Karpas-422 (cell line): ENCODE data around the gene TP53. TPM values are rescaled to one million over a fixed set of nuclear protein-coding genes. Genes with fewer than 3 reads are reported as not detected.

ENCODE experiments used
- DNase-seq: peaks from one replicate; pipeline ENCODE4 v3.0.0-alpha.2; 2015
- H2AFZ ChIP-seq: fragments of 200-600 bp; sonication (generic); 2 replicates; pipeline ENCODE4 v1.6.1; 2014; ENCODE audit warnings: antibody characterized with exemption, low read length, mixed read lengths
- H3K27ac ChIP-seq: fragments of 200-600 bp; sonication (generic); 2 replicates; pipeline ENCODE4 v1.5.1; 2014; ENCODE audit warnings: mild to moderate bottlenecking, low read length, moderate library complexity
- H3K27me3 ChIP-seq: fragments of 200-600 bp; sonication (generic); 2 replicates; pipeline ENCODE4 v1.6.1; 2014; ENCODE audit warnings: low read length, mixed read lengths
- H3K36me3 ChIP-seq: fragments of 200-600 bp; sonication (generic); 2 replicates; pipeline ENCODE4 v1.6.1; 2014; ENCODE audit warnings: low read length, mixed read lengths; ENCODE audit not compliant: insufficient read depth
- H3K4me1 ChIP-seq: fragments of 200-600 bp; sonication (generic); 2 replicates; pipeline ENCODE4 v1.6.1; 2014; ENCODE audit warnings: mild to moderate bottlenecking, low read length, mixed read lengths
- H3K4me2 ChIP-seq: fragments of 200-600 bp; sonication (generic); 2 replicates; pipeline ENCODE4 v1.6.1; 2014; ENCODE audit warnings: low read length, low read depth, mild to moderate bottlenecking; ENCODE audit not compliant: poor library complexity, severe bottlenecking
- H3K4me3 ChIP-seq: fragments of 200-600 bp; sonication (generic); 2 replicates; pipeline ENCODE4 v1.5.1; 2014; ENCODE audit warnings: mild to moderate bottlenecking, antibody characterized with exemption, low read length, mixed read lengths
- H3K79me2 ChIP-seq: fragments of 200-600 bp; sonication (generic); 2 replicates; pipeline ENCODE4 v1.6.1; 2014; ENCODE audit warnings: mild to moderate bottlenecking, low read length, mixed read lengths
- H3K9ac ChIP-seq: fragments of 200-600 bp; sonication (generic); 2 replicates; pipeline ENCODE4 v1.6.0; 2014; ENCODE audit warnings: low read length
- H3K9me2 ChIP-seq: fragments of 200-600 bp; sonication (generic), shearing (Covaris generic); replicated peaks from 2 replicates; pipeline ENCODE4 v1.6.0; 2014; ENCODE audit warnings: mild to moderate bottlenecking, low read length, moderate library complexity; ENCODE audit not compliant: insufficient read depth
- H3K9me3 ChIP-seq: fragments of 300-700, 200-600 bp; sonication (generic); 2 replicates; pipeline ENCODE4 v1.6.1; 2014; ENCODE audit warnings: low read length, mixed read lengths
- H4K20me1 ChIP-seq: fragments of 200-600 bp; sonication (generic); 2 replicates; pipeline ENCODE4 v1.6.1; 2014; ENCODE audit warnings: mild to moderate bottlenecking, antibody characterized with exemption, low read length, low read depth; ENCODE audit not compliant: insufficient read depth
- total RNA-seq: library from RNA; depleted of rRNA; stranded (reverse); fragments of >200 nt; shearing (Covaris generic); gene quantifications from 2 replicates; pipeline ENCODE4 v1.2.3, GENCODE V29; 2014; ENCODE audit warnings: low replicate concordance

TP53 gene
- total RNA-seq, 1 experiment from 2014 or later, result 11.0 TPM

DNA sequence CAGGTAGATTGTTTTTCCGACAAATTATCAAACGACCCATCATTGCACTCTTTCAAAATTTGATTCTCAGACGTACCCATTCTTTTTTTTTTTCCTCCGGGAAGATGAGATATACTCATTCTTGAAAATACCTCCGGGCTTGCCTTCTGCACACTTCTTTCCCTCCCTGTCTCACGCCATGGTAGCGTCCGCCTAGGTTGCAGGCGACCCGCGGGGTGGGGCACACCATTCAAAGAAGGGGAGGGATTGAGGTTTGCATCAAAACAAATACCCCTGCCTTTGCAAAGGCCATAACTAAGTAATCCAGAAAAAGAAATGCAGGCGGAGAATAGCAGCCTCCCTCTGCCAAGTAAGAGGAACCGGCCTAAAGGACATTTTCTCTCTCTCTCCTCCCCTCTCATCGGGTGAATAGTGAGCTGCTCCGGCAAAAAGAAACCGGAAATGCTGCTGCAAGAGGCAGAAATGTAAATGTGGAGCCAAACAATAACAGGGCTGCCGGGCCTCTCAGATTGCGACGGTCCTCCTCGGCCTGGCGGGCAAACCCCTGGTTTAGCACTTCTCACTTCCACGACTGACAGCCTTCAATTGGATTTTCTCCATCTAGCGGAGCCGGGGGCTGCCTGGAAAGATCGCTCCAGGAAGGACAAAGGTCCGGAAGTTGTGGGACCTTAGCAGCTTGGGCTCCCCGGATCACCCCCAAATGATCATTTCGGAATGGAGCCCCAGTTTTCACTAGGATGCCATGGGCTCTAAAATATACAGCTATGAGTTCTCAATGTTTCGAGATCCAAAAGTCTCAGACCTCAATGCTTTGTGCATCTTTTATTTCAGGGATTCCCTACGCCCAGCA is 843 bp downstream of the TP53 start:
- Histone ChIP-seq H3K79me2 (peaks cover 60% of the 10 kb centered on the region), H3K9me2 (no peaks in the 10 kb centered on the region), H3K4me2 (peak overlapping the region; percentile 82), H3K4me1 (peaks cover 27% of the 10 kb centered on the region), H3K27me3 (no peaks in the 10 kb centered on the region), H3K36me3 (peaks cover 15% of the 10 kb centered on the region), H2AFZ (no peak overlapping the region), H3K9me3 (no peaks in the 10 kb centered on the region), H4K20me1 (peaks cover 20% of the 10 kb centered on the region), H3K27ac (peak overlapping the region; percentile 94), H3K9ac (peak overlapping the region; percentile 96), H3K4me3 (peak overlapping the region; percentile 93)
- peak; percentile 94 for DNase-seq

GRCh38 chr17:7685533-7686221 is 1.6 kb downstream of the TP53 start:
- Histone ChIP-seq H3K4me3 (peak overlapping the region; percentile 93), H4K20me1 (peaks cover 20% of the 10 kb centered on the region), H3K4me2 (peak overlapping the region; percentile 82), H3K36me3 (peaks cover 15% of the 10 kb centered on the region), H3K4me1 (peaks cover 27% of the 10 kb centered on the region), H3K27ac (peak overlapping the region; percentile 94), H3K27me3 (no peaks in the 10 kb centered on the region), H3K9me2 (no peaks in the 10 kb centered on the region), H2AFZ (no peak overlapping the region), H3K9me3 (no peaks in the 10 kb centered on the region), H3K9ac (peak overlapping the region; percentile 96), H3K79me2 (peaks cover 60% of the 10 kb centered on the region)
- DNase-seq, result peak; percentile 96

DNA sequence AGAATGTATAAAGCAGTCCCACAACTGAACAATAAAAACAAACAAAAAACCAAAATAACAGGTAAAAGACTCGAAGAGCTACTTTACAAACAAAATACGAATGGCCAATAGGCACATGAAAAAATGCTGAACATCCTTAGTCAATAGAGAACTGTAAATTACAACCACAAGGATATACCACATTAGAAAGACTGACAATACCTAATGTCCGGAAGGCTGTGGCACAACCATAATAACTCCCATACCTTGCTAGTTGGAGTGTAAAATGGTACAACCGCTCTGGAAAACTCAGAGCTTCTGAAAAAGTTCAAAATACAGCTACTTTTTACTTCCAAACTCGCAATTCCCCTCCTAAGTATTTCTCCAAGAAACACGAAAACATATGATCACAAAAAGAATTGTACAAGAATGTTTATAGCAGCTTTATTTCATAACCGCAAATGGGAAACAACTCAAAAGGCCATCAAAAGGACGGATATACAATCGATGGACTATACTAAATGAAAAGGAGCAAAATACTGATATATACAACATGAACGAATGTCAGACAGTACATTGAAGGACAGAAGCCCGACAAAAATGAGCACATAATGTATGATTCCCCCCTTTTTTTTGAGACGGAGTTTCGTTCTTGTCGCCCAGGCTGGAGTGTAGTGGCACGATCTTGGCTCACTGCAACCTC is 2.3 kb downstream of the TP53 start:
- Histone ChIP-seq H2AFZ (no peak overlapping the region), H3K4me3 (peak overlapping the region; percentile 93)
- no peak for DNase-seq

GRCh38 chr17:7677388-7678067 is 9.8 kb downstream of the TP53 start:
- H3K4me3 ChIP-seq, result no peak overlapping the region
- H3K9me2 ChIP-seq, result no peaks in the 10 kb centered on the region
- no peak overlapping the region for H3K4me2 ChIP-seq
- H3K4me1 ChIP-seq, result no peaks in the 10 kb centered on the region
- H3K9ac ChIP-seq, result no peak overlapping the region
- no peak for DNase-seq
- no peak overlapping the region for H3K27ac ChIP-seq
- peaks cover 12% of the 10 kb centered on the region for H3K79me2 ChIP-seq
- H3K36me3 ChIP-seq, result peaks cover 30% of the 10 kb centered on the region
- no peaks in the 10 kb centered on the region for H4K20me1 ChIP-seq
- H3K9me3 ChIP-seq, result 0 out of 2 replicates have a peak, but pooled peaks cover 6% of the 10 kb centered on the region
- H3K27me3 ChIP-seq, result no peaks in the 10 kb centered on the region
- no peak overlapping the region for H2AFZ ChIP-seq

More for the DNA sequence above, 2.3 kb downstream of the TP53 start:
- Histone ChIP-seq H3K9ac (peak overlapping the region; percentile 96), H3K9me2 (no peaks in the 10 kb centered on the region), H3K27ac (no peak overlapping the region), H3K4me2 (peak overlapping the region; percentile 82), H3K9me3 (no peaks in the 10 kb centered on the region), H4K20me1 (peaks cover 20% of the 10 kb centered on the region), H3K36me3 (peaks cover 15% of the 10 kb centered on the region), H3K4me1 (peaks cover 27% of the 10 kb centered on the region), H3K27me3 (no peaks in the 10 kb centered on the region), H3K79me2 (peaks cover 64% of the 10 kb centered on the region)

DNA sequence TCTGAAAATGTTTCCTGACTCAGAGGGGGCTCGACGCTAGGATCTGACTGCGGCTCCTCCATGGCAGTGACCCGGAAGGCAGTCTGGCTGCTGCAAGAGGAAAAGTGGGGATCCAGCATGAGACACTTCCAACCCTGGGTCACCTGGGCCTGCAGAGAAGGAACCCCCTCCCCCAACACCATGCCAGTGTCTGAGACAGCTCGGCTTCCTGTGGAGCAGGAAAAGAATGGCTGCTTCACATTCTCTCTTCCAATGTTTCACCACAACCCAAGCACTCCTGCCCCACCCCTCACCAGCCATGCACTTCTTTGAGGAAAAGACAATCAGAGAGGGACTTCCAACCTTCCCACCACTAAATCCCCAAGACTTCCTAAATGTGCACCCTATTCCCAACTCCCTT is 10.8 kb downstream of the TP53 start:
- no peaks in the 10 kb centered on the region for H4K20me1 ChIP-seq
- no peak overlapping the region for H3K4me2 ChIP-seq
- no peak overlapping the region for H2AFZ ChIP-seq
- H3K4me3 ChIP-seq, result no peak overlapping the region
- H3K4me1 ChIP-seq, result no peaks in the 10 kb centered on the region
- no peak overlapping the region for H3K9ac ChIP-seq
- H3K79me2 ChIP-seq, result peaks cover 9% of the 10 kb centered on the region
- peaks cover 33% of the 10 kb centered on the region for H3K36me3 ChIP-seq
- H3K27me3 ChIP-seq, result no peaks in the 10 kb centered on the region
- H3K9me2 ChIP-seq, result no peaks in the 10 kb centered on the region
- no peak overlapping the region for H3K27ac ChIP-seq
- DNase-seq, result peak; percentile 43
- 0 out of 2 replicates have a peak, but pooled peaks cover 6% of the 10 kb centered on the region for H3K9me3 ChIP-seq

DNA sequence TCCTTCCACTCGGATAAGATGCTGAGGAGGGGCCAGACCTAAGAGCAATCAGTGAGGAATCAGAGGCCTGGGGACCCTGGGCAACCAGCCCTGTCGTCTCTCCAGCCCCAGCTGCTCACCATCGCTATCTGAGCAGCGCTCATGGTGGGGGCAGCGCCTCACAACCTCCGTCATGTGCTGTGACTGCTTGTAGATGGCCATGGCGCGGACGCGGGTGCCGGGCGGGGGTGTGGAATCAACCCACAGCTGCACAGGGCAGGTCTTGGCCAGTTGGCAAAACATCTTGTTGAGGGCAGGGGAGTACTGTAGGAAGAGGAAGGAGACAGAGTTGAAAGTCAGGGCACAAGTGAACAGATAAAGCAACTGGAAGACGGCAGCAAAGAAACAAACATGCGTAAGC is 12.4 kb downstream of the TP53 start:
- no peaks in the 10 kb centered on the region for H3K27me3 ChIP-seq

GRCh38 chr17:7673239-7673638 is 14.1 kb downstream of the TP53 start:
- DNase-seq, result peak; percentile 83

More for the DNA sequence above, 12.4 kb downstream of the TP53 start:
- Histone ChIP-seq H3K9ac (no peak overlapping the region), H3K9me2 (no peaks in the 10 kb centered on the region), H3K36me3 (peaks cover 33% of the 10 kb centered on the region), H2AFZ (no peak overlapping the region), H3K4me2 (no peak overlapping the region), H3K9me3 (0 out of 2 replicates have a peak, but pooled peaks cover 6% of the 10 kb centered on the region), H3K79me2 (peaks cover 4% of the 10 kb centered on the region), H3K27ac (no peak overlapping the region), H4K20me1 (no peaks in the 10 kb centered on the region), H3K4me3 (no peak overlapping the region), H3K4me1 (no peaks in the 10 kb centered on the region)
- DNase-seq, result no peak

More at GRCh38 chr17:7673239-7673638, 14.1 kb downstream of the TP53 start:
- Histone ChIP-seq H2AFZ (no peak overlapping the region), H4K20me1 (no peaks in the 10 kb centered on the region), H3K27me3 (no peaks in the 10 kb centered on the region), H3K36me3 (peaks cover 39% of the 10 kb centered on the region), H3K4me1 (no peaks in the 10 kb centered on the region), H3K9me2 (no peaks in the 10 kb centered on the region), H3K9me3 (0 out of 2 replicates have a peak, but pooled peaks cover 6% of the 10 kb centered on the region), H3K4me3 (no peak overlapping the region), H3K4me2 (no peak overlapping the region), H3K79me2 (0 out of 2 replicates have a peak, but pooled peaks cover 2% of the 10 kb centered on the region), H3K9ac (no peak overlapping the region), H3K27ac (no peak overlapping the region)
